HepG2 (cell line): Measurements from ENCODE around the gene EEF1A1. TPM values are rescaled to one million over a fixed set of nuclear protein-coding genes. Genes with fewer than 3 reads are reported as not detected.
A peak's percentile ranks its signal among the peaks of the same experiment; 100 is the strongest.

Source experiments
- ATF7 ChIP-seq, 2 experiments: fragments of 450-650 bp in 1 of 2; sonication (generic) in 1 of 2; formaldehyde crosslinking in 1 of 2; IDR thresholded peaks; 2 replicates each; pipeline versions ENCODE4 v1.4.0 to v1.6.1; 2016 to 2020; ENCODE audit warnings: antibody characterized with exemption in 1 of 2, mild to moderate bottlenecking in 1 of 2, missing genetic modification reagents in 1 of 2
- FOSL2 ChIP-seq: sonication (generic); formaldehyde crosslinking; IDR thresholded peaks from 2 replicates; pipeline ENCODE4 v1.4.0; 2020; ENCODE audit warnings: missing genetic modification reagents
- POLR2A ChIP-seq, 2 experiments: IDR thresholded peaks; 2 replicates each; pipeline ENCODE4 v1.6.1; 2011; ENCODE audit warnings: low read depth in 2 of 2, low read length in 2 of 2, mild to moderate bottlenecking in 1 of 2, moderate library complexity in 1 of 2; ENCODE audit not compliant: insufficient read depth in 1 of 2
- SKI ChIP-seq: fragments of 450-650 bp; IDR thresholded peaks from one replicate; pipeline ENCODE4 v1.6.1; 2018; ENCODE audit warnings: mild to moderate bottlenecking; ENCODE audit not compliant: partially characterized antibody
- STAG1 ChIP-seq: sonication (generic); formaldehyde crosslinking; IDR thresholded peaks from 2 replicates; pipeline ENCODE4 v1.4.0; 2020; ENCODE audit warnings: missing genetic modification reagents
- TP53 ChIP-seq: sonication (generic); formaldehyde crosslinking; conservative IDR thresholded peaks from 2 replicates; pipeline ENCODE4 v1.4.0; 2020; ENCODE audit warnings: missing genetic modification reagents
- ZBTB38 ChIP-seq: sonication (generic); formaldehyde crosslinking; IDR thresholded peaks from 2 replicates; pipeline ENCODE4 v1.5.1; 2020; ENCODE audit warnings: mild to moderate bottlenecking, missing genetic modification reagents
- ZNF263 ChIP-seq: sonication (generic); formaldehyde crosslinking; IDR thresholded peaks from 2 replicates; pipeline ENCODE4 v1.4.0; 2020; ENCODE audit warnings: missing genetic modification reagents
- ZNF329 ChIP-seq: sonication (generic); formaldehyde crosslinking; IDR thresholded peaks from 2 replicates; pipeline ENCODE4 v1.9.0; 2021; ENCODE audit warnings: low read depth, mild to moderate bottlenecking, missing genetic modification reagents
- ZNF577 ChIP-seq: sonication (generic); formaldehyde crosslinking; IDR thresholded peaks from 2 replicates; pipeline ENCODE4 v1.4.0; 2020; ENCODE audit warnings: mild to moderate bottlenecking, low read depth, missing genetic modification reagents, borderline replicate concordance
- ZNF644 ChIP-seq: IDR thresholded peaks from 2 replicates; pipeline ENCODE4 v1.6.1; 2016; ENCODE audit warnings: low read depth
- ZNF839 ChIP-seq: sonication (generic); formaldehyde crosslinking; IDR thresholded peaks from 2 replicates; pipeline ENCODE4 v1.4.0; 2020; ENCODE audit warnings: missing genetic modification reagents, mild to moderate bottlenecking, borderline replicate concordance
- polyA plus RNA-seq, 8 experiments: library from polyadenylated mRNA; depleted of rRNA in 3 of 8; stranded (reverse) in 7 of 8; unstranded in 1 of 8; fragments of >200 nt; fragmentation: Illumina TruSeq in 4 of 8; extraction: Trizol in 4 of 8; gene quantifications; 2 replicates each; pipeline versions ENCODE4 v1.2.1 to v1.2.3, GENCODE V29; 2011 to 2016; ENCODE audit warnings: low read depth in 4 of 8, missing spikeins in 1 of 8, mixed read lengths in 1 of 8; ENCODE audit not compliant: insufficient read depth in 1 of 8
- total RNA-seq, 5 experiments: library from RNA; depleted of rRNA; stranded (reverse); fragments of >200 nt; fragmentation: Illumina TruSeq; extraction: Trizol; gene quantifications; 2 replicates each; pipeline ENCODE4 v1.2.3, GENCODE V29; 2016; ENCODE audit warnings: low read depth in 1 of 5
- TF ChIP-seq, protein P1 (sequence below): sonication (generic); formaldehyde crosslinking; IDR thresholded peaks from 2 replicates; pipeline ENCODE4 v1.4.0; 2020; ENCODE audit warnings: low read depth, mild to moderate bottlenecking, missing genetic modification reagents
- TF ChIP-seq, protein P2 (sequence below): sonication (generic); formaldehyde crosslinking; IDR thresholded peaks from 2 replicates; pipeline ENCODE4 v1.4.0; 2020; ENCODE audit warnings: low read depth, mild to moderate bottlenecking, missing genetic modification reagents
- TF ChIP-seq, protein P3 (sequence below): IDR thresholded peaks from 2 replicates; pipeline ENCODE4 v1.6.1; 2018; ENCODE audit warnings: missing genetic modification reagents
- TF ChIP-seq, protein P4 (sequence below): sonication (generic); formaldehyde crosslinking; IDR thresholded peaks from 2 replicates; pipeline ENCODE4 v1.5.0; 2020; ENCODE audit warnings: mild to moderate bottlenecking, missing genetic modification reagents
- TF ChIP-seq, protein P5 (sequence below): sonication (generic); formaldehyde crosslinking; IDR thresholded peaks from 2 replicates; pipeline ENCODE4 v1.4.0; 2020; ENCODE audit warnings: missing genetic modification reagents

Gene EEF1A1
- total and polyA plus RNA-seq, 2 of the 13 experiments (the other 11 are each of a cell fraction or from before 2014, with no cell fraction given), result 13,726 to 17,172 TPM

DNA sequence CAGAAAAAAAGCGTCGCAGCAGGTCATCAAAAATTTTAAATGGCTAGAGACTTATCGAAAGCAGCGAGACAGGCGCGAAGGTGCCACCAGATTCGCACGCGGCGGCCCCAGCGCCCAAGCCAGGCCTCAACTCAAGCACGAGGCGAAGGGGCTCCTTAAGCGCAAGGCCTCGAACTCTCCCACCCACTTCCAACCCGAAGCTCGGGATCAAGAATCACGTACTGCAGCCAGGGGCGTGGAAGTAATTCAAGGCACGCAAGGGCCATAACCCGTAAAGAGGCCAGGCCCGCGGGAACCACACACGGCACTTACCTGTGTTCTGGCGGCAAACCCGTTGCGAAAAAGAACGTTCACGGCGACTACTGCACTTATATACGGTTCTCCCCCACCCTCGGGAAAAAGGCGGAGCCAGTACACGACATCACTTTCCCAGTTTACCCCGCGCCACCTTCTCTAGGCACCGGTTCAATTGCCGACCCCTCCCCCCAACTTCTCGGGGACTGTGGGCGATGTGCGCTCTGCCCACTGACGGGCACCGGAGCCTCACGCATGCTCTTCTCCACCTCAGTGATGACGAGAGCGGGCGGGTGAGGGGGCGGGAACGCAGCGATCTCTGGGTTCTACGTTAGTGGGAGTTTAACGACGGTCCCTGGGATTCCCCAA, at the start of gene EEF1A1 (continued):
- TF ChIP-seq, protein P1, sequence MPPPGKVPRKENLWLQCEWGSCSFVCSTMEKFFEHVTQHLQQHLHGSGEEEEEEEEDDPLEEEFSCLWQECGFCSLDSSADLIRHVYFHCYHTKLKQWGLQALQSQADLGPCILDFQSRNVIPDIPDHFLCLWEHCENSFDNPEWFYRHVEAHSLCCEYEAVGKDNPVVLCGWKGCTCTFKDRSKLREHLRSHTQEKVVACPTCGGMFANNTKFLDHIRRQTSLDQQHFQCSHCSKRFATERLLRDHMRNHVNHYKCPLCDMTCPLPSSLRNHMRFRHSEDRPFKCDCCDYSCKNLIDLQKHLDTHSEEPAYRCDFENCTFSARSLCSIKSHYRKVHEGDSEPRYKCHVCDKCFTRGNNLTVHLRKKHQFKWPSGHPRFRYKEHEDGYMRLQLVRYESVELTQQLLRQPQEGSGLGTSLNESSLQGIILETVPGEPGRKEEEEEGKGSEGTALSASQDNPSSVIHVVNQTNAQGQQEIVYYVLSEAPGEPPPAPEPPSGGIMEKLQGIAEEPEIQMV (CRISPR knock-in tag), result 0 out of 2 replicates have a peak, but pooled peaks have one; percentile 21
- TF ChIP-seq POLR2A (IDR thresholded peaks at IDR 0.05; ENCODE audit: insufficient read depth in 1 of 2, low read depth in 2 of 2, low read length in 2 of 2) (peak; percentile 100), ZNF644 (CRISPR knock-in tag) (0 out of 2 replicates have a peak, but pooled peaks have one; percentile 5), ATF7 (IDR thresholded peaks at IDR 0.05) (0 out of 2 replicates have a peak, but pooled peaks have one; percentile 30), ATF7 (CRISPR knock-in tag; IDR thresholded peaks at IDR 0.05) (no peak), STAG1 (CRISPR knock-in tag) (no peak; the same call in none of the 2 replicates), FOSL2 (CRISPR knock-in tag) (peak; percentile 55), ZNF839 (CRISPR knock-in tag) (no peak), ZNF329 (CRISPR knock-in tag) (no peak; the same call in 1 of the 2 replicates), ZNF577 (CRISPR knock-in tag) (no peak; the same call in 1 of the 2 replicates), SKI (peak; percentile 26), TP53 (peak; percentile 89; the same call in 1 of the 2 replicates), ZNF263 (CRISPR knock-in tag) (peak; percentile 44; the same call in 1 of the 2 replicates), ZBTB38 (peak; percentile 79; the same call in 1 of the 2 replicates)
- TF ChIP-seq, protein P2, sequence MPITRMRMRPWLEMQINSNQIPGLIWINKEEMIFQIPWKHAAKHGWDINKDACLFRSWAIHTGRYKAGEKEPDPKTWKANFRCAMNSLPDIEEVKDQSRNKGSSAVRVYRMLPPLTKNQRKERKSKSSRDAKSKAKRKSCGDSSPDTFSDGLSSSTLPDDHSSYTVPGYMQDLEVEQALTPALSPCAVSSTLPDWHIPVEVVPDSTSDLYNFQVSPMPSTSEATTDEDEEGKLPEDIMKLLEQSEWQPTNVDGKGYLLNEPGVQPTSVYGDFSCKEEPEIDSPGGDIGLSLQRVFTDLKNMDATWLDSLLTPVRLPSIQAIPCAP (CRISPR knock-in tag), result no peak; the same call in 1 of the 2 replicates
- TF ChIP-seq, protein P3, sequence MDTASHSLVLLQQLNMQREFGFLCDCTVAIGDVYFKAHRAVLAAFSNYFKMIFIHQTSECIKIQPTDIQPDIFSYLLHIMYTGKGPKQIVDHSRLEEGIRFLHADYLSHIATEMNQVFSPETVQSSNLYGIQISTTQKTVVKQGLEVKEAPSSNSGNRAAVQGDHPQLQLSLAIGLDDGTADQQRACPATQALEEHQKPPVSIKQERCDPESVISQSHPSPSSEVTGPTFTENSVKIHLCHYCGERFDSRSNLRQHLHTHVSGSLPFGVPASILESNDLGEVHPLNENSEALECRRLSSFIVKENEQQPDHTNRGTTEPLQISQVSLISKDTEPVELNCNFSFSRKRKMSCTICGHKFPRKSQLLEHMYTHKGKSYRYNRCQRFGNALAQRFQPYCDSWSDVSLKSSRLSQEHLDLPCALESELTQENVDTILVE (CRISPR knock-in tag), result peak; percentile 77; the same call in 1 of the 2 replicates
- TF ChIP-seq, protein P4, sequence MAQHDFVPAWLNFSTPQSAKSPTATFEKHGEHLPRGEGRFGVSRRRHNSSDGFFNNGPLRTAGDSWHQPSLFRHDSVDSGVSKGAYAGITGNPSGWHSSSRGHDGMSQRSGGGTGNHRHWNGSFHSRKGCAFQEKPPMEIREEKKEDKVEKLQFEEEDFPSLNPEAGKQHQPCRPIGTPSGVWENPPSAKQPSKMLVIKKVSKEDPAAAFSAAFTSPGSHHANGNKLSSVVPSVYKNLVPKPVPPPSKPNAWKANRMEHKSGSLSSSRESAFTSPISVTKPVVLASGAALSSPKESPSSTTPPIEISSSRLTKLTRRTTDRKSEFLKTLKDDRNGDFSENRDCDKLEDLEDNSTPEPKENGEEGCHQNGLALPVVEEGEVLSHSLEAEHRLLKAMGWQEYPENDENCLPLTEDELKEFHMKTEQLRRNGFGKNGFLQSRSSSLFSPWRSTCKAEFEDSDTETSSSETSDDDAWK (CRISPR knock-in tag), result no peak
- TF ChIP-seq, protein P5, sequence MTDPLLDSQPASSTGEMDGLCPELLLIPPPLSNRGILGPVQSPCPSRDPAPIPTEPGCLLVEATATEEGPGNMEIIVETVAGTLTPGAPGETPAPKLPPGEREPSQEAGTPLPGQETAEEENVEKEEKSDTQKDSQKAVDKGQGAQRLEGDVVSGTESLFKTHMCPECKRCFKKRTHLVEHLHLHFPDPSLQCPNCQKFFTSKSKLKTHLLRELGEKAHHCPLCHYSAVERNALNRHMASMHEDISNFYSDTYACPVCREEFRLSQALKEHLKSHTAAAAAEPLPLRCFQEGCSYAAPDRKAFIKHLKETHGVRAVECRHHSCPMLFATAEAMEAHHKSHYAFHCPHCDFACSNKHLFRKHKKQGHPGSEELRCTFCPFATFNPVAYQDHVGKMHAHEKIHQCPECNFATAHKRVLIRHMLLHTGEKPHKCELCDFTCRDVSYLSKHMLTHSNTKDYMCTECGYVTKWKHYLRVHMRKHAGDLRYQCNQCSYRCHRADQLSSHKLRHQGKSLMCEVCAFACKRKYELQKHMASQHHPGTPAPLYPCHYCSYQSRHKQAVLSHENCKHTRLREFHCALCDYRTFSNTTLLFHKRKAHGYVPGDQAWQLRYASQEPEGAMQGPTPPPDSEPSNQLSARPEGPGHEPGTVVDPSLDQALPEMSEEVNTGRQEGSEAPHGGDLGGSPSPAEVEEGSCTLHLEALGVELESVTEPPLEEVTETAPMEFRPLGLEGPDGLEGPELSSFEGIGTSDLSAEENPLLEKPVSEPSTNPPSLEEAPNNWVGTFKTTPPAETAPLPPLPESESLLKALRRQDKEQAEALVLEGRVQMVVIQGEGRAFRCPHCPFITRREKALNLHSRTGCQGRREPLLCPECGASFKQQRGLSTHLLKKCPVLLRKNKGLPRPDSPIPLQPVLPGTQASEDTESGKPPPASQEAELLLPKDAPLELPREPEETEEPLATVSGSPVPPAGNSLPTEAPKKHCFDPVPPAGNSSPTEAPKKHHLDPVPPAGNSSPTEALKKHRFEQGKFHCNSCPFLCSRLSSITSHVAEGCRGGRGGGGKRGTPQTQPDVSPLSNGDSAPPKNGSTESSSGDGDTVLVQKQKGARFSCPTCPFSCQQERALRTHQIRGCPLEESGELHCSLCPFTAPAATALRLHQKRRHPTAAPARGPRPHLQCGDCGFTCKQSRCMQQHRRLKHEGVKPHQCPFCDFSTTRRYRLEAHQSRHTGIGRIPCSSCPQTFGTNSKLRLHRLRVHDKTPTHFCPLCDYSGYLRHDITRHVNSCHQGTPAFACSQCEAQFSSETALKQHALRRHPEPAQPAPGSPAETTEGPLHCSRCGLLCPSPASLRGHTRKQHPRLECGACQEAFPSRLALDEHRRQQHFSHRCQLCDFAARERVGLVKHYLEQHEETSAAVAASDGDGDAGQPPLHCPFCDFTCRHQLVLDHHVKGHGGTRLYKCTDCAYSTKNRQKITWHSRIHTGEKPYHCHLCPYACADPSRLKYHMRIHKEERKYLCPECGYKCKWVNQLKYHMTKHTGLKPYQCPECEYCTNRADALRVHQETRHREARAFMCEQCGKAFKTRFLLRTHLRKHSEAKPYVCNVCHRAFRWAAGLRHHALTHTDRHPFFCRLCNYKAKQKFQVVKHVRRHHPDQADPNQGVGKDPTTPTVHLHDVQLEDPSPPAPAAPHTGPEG (CRISPR knock-in tag), result peak; percentile 75; the same call in 1 of the 2 replicates
